Measurements from ENCODE around the gene AJAP1.

DNA sequence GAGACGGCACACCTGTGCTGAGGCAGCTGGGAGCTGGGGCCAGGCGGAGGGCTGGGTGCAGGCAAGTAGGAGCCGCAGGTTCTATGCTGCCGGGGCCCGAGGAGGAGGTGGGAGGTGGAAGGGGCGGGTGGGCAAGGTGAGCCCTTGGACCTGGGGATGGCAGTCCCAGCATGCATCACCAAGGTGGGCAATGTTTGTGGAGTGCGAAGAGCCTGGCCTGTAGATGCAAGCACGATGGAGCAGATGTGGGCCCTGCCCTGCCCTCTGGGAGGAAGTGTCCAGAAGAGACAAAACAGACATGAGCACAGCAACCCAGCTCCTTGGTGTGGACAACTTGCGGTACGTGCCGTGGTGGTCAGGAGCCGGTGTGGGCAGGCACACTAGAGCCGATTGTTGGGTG, 28.3 kb upstream of the AJAP1 start:
- TF ChIP-seq, protein P1, sequence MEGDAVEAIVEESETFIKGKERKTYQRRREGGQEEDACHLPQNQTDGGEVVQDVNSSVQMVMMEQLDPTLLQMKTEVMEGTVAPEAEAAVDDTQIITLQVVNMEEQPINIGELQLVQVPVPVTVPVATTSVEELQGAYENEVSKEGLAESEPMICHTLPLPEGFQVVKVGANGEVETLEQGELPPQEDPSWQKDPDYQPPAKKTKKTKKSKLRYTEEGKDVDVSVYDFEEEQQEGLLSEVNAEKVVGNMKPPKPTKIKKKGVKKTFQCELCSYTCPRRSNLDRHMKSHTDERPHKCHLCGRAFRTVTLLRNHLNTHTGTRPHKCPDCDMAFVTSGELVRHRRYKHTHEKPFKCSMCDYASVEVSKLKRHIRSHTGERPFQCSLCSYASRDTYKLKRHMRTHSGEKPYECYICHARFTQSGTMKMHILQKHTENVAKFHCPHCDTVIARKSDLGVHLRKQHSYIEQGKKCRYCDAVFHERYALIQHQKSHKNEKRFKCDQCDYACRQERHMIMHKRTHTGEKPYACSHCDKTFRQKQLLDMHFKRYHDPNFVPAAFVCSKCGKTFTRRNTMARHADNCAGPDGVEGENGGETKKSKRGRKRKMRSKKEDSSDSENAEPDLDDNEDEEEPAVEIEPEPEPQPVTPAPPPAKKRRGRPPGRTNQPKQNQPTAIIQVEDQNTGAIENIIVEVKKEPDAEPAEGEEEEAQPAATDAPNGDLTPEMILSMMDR (conservative IDR thresholded peaks at IDR 0.05; ENCODE audit: low read length) = no peak
- TF ChIP-seq EZH2phosphoT487 (IDR thresholded peaks at IDR 0.05; ENCODE audit: borderline replicate concordance, low read depth, low read length) = no peak
